ENCODE measurements around the gene NOMO2.
"Not testable (repeated sequence)": the region's sequence is repeated elsewhere in the genome, so short reads cannot be mapped to it uniquely, and the experiment has no call there.

NOMO2 gene

DNA sequence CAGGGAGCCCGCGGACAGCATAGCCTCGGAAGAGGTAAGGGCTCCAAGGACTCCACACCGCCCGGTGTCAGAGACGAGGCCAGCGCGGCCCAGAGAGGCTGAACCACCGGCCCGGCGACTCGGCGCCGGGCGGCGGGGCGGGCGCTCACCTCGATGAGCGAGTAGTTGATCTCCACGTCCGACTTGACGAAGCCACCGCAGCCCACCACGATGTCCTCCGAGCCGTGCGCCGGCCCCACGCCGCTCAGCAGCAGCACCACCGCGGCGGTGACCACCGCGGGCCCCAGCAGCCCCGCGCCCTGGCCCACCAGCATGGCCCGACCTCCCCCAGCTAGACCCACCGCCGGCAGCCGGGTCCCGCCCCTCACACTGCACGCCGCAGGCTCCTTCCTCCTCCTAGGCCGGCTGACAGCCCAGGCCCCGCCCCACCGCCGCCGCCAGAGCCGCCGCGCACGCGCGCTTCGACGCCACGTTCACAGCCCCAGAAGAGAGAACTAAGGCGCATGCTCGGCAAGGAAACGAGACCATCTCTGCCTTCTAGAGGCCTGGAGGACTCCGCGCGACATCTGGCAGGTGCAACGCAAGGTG lies at the start of gene NOMO2:
Gene NOMO2, minus strand, starts transcription at position 371 of the 588 bp plus-strand sequence. Its CDS starts 57 bp downstream, at position 314.
- peak; percentile 11 for DNase-seq

GRCh38 chr16:18610147-18610803 lies 48.4 kb upstream of the NOMO2 start:
- DNase-seq = not testable (repeated sequence)

DNA sequence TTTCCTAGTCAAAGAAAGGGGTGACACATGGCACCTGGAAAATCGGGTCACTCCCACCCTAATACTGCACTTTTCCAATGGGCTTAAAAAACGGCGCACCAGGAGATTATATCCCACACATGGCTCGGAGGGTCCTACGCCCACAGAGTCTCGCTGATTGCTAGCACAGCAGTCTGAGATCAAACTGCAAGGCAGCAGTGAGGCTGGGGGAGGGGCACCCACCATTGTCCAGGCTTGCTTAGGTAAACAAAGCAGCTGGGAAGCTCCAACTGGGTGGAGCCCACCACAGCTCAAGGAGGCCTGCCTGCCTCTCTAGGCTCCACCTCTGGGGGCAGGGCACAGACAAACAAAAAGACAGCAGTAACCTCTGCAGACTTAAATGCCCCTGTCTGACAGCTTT lies 46.4 kb upstream of the NOMO2 start:
- not testable (repeated sequence) for DNase-seq

DNA sequence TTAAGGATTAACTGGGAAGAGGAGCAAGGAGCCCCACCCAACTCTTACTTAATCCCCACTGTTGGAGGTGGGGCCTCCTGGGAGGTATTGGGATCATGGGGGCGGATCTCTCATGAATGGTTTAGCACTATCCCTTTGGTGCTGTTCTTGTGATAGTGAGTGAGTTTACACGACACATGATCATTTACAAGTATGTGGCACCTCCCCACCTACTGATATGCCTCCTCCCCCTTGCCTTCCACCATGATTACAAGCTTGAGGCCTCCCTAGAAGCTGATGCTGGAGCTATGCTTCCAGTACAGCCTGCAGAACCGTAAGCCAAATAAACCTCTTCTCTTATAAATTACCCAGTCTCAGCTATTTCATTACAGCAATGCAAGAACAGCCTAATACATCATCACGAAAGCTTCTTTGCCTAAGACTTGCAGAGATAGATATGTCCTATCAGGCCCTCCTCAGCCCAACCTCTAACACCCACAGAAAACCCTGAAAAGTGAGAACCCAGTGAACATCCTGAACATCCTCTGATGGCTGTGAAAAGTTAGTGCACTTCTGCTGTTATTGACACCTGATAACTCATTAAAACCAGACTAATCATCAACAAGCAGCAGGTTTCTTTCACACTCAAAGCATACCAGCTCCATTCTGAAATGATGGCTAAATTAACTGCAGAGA lies 41.8 kb upstream of the NOMO2 start:
- DNase-seq = not testable (repeated sequence)

DNA sequence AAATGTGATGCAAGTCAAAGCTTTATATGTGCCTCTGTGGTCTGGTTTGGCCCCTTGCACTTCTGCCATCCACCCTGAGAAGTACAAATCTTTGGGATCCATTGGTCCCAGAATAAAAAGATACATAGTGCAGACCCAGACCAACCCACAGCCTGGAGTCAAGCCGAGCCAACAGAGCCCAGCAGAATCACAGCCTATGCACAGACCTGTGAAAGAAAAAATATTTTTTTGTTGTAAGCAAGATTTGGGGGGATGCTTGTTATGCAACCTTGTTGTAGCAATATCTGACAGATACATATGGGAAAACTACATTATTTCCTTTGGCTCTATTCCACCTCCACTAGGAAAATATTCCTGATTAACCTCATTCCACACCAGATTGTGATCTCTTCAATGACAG lies 36.7 kb upstream of the NOMO2 start:
- not testable (repeated sequence) for DNase-seq

DNA sequence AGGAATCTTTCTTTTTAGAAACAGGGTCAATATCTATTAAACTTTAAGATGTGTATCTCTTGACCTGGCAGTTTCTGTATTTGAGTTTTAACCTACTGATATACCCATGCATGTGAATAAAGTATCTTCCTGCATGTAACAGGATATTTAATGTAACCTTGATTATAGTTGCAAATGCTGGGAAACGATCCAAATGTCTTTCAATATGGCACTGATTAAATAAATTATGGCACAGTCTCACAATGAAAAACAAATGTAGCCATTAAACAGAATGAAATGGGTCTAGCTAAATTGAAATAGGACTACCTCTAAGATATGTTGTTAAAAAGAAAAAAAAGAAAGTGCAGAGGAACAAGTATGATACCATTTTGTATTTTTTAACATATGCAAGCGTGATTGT lies 35.8 kb upstream of the NOMO2 start:
- not testable (repeated sequence) for DNase-seq

- DNase-seq = not testable (repeated sequence)
These were observed 35.4 kb upstream of the NOMO2 start for GRCh38 chr16:18597319-18597718.

GRCh38 chr16:18595796-18596195 lies 33.9 kb upstream of the NOMO2 start:
- DNase-seq = not testable (repeated sequence)

GRCh38 chr16:18594880-18595279 lies 33.0 kb upstream of the NOMO2 start:
- not testable (repeated sequence) for DNase-seq

DNA sequence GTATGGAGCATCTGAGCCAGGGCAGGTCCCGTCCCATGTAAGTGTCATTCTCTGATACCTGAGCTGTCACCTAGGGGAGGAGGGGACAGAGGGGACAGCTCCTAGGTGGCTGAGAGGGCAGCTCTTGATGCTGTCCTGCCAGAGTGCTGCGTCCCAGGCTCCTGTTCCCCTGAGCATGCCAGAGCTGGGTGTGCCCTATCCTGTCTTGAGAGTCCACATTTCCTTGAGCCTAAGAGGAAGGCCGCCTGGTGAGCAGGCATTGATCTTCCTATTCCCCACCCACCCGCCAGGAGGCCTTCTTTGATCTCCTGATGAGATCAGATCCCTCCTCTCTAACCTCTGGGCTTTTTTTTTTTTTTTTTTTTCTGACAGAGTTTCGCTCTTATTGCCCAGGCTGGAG lies 32.0 kb upstream of the NOMO2 start:
- DNase-seq = not testable (repeated sequence)

DNA sequence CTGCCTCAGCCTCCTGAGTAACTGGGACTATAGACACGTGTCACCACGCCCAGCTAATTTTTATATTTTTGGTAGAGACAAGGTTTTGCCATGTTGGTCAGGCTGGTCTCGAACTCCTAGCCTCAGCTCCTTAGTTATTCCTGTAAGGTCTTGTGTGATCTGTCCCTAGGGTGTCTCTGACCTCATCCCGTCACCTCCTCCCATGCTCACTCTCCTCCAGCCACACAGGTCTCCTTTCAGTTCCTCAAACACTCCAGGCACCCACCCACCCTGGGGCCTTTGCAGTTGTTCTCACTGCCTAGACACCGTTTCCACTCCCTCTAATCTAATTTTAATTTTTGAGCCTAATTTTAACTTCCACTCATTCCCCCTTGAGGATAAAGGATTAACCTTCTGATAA lies 31.1 kb upstream of the NOMO2 start:
- not testable (repeated sequence) for DNase-seq

GRCh38 chr16:18591908-18592307 lies 30.0 kb upstream of the NOMO2 start:
- peak; percentile 5 for DNase-seq

DNA sequence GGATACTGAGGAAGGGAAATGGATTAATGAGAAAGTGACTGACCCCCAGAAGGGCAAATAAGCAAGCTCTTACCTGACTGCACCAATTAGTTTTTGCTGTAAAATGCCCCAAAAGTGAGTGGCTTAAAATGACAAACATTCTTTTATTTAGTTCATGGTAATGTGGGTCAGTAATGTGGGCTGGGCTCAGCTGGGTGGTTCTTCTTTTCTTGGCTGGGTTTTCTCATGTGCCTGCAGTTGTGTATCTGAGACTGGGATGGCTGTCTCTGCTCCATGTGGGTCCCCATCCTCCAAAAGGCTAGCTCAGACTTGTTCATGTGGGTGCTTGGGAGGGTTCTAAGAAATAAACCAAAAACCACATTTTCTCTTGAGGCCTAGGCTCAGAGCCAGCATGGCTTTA lies 29.5 kb upstream of the NOMO2 start:
- not testable (repeated sequence) for DNase-seq

DNA sequence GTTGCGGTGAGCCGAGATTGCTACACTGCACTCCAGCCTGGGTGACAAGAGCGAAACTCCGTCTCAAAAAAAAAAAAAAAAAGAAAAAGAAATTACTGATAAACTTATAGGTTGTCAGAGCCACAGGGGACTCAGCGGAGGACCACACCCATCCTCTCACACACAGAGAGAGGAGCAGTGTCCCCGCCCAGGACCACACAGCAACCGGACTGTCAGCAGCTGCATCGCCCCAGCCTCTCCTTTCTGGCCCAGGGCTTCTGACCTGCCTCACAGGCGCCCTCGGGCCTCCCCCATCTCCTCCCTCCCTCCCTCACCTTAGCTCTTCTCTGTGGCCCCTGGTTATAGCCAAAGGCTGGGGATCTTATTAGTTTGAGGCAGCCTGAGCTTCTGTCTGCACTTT lies 27.9 kb upstream of the NOMO2 start:
- not testable (repeated sequence) for DNase-seq

DNA sequence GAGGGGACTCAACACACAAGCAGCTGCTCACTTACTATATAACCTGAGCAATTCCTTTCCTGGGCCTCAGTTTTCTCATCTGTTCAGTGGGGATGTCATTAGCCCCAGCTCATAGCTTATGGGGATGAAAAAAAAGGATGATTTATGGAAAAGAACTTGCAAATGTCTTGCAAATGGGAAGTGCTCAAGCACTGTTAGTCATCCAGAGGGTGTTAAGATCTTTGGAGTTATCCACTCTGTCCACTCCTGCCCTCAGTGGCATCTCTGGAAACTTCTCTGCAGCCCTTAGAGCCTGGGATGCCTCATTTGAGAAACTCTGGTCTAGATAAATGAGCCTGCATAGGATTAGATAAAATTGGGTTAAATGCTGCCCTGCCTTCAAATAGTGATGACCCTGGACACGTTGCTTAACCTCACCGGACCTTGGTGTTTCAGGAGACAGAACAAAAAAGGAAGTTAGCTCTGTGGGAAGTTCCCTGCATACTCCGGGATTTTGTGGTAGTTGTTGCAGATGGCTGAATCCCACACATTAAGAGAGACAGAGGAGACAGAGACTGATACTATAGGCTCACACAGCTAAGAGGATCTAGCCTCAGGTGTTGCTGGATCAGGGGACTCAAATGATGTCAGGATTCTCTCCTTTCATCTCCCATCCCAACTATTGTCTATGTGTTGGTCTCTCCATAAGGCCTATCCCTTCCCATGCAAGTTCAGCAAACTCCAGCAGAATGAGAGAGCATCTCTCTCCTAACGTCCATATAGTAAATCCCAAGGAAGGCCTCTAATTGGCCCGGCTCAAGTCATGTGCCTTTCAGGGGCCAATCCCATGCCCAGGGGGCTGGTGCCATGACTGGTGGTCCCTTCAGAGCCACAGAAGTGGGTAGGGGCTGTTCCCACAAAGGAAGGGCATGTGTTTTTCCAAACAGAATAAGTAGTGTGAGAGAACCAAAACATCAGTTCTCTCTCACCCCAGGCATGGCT lies 25.0 kb upstream of the NOMO2 start:
- peak; percentile 56 for DNase-seq

DNA sequence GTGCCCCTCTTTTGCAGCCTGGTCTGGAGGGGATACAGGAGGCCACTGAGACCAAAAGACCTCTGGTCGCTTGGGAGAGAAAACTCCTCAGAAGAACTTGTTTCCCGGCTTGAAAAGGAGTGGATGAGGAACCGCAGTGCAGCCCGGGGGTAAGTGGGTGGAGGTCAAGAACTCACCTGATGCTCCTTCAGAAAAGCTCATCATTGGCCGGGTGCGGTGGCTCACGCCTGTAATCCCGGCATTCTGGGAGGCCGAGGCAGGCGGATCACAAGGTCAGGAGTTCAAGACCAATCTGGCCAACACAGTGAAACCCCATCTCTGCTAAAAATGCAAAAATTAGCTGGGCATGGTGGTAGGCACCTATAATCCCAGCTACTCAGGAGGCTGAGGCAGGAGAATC lies 23.9 kb upstream of the NOMO2 start:
- DNase-seq = not testable (repeated sequence)

GRCh38 chr16:18582902-18583301 lies 21.0 kb upstream of the NOMO2 start:
- DNase-seq = no peak

DNA sequence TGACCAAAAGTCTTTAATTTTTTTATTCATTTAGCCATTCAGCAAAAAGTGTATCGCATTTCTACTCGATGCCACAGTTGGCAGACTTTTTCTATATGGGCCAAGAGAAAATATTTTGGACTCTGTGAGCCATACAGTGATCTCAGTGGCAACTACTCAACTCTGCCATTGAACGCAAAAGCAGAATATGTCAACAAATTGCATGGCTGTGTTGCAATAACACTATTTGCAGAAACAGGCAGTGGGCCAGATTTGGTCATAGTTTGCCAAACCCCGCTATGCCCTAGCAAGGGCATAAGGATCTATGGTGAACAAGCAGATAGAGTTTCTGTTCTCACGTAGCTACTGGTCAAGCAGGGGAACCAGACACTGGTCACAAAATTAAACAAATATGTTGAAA lies 18.5 kb upstream of the NOMO2 start:
- DNase-seq = peak; percentile 33

- not testable (repeated sequence) for DNase-seq
These were observed 17.4 kb upstream of the NOMO2 start for GRCh38 chr16:18579261-18579660.

GRCh38 chr16:18577942-18578341 lies 16.0 kb upstream of the NOMO2 start:
- not testable (repeated sequence) for DNase-seq

- DNase-seq = not testable (repeated sequence)
These were observed 14.0 kb upstream of the NOMO2 start for GRCh38 chr16:18575945-18576344.

- DNase-seq = not testable (repeated sequence)
These were observed 13.5 kb upstream of the NOMO2 start for GRCh38 chr16:18575298-18575917.

Measured in suppressor macrophage treated with lipopolysaccharide for 4 hours (primary cell).